ENCODE results near the gene MGAT5. TPM values are rescaled to one million over a fixed set of nuclear protein-coding genes. Genes with fewer than 3 reads are reported as not detected.
"Not testable (repeated sequence)": the region's sequence is repeated elsewhere in the genome, so short reads cannot be mapped to it uniquely, and the experiment has no call there.

The MGAT5 gene
- total RNA-seq, 1 donor from 2014 or later = 37.5 TPM

DNA sequence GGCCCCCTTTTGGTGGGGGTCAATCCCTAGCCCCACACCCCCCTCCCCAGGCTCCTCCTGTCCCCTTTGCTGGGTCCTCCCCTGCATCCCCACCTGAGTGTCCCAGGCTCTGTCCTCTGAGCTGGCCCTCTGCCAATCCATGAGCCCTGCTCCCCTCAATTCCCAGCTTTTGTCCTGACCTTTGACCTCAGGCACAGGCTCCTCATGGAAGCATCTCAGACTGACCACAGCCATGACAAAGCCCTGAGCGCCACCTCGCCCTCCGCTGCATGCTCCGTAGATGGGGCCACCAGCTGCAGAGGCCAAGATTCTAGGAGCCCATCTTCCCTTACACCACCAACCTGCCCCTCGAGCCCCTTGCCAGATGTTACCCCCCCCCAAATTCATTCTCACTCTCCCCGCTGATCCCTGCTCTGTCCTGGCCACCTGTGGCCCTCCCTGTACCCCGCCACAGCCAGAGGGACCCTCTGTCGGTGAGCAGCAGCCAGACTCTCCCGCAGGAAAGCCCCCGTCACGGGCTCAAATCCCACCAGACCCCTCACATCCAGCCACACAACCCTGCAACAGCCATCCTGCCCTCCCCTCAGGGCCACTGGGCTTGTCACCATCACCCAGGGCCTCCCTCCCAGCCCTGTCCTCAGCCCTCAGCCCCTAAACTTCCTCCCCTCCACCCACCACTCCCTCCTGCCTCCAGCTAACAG lies 206.0 kb downstream of the MGAT5 start:
- peak; percentile 69 for DNase-seq (ENCODE audit: low spot score)

DNA sequence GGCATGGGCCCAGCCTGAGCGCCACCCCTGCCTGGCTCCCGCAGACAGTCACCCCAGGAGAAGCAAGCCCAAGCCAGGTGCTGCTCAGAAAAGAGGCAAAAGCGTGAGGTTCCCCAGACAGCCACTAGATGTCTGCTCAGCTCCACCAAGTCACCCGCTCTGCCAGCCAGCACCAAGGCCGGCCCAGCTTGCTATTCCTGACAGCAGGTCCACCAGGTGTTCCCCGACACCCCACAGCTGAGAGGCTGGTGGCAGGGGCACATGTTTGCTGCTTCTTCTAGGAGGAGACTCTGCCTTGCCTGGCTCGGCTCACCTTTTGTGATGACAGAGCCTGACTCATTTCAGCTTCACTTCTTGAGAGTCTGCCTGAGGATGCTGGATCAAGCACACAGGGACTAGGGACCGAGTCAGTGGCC lies 206.7 kb downstream of the MGAT5 start:
- peak; percentile 89 for DNase-seq (ENCODE audit: low spot score)

DNA sequence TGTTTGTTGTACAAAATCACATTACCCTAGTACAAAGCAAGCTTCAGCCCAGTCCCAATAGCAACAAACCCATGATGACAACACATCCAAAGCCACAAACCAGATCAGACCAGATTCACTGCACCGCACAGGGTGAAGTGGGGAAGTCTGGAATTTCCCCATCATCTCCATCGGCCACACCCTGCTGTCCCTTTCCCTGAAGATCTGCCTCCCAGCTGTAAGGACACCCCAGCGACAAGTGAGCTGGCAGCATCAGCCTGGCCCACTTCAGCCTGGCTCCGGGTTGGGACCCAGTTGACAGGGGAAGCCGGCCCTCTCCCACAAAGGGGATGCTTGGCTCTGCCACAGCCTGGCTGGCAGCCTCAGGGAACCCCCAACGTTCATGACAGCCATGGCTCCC lies 207.6 kb downstream of the MGAT5 start:
- DNase-seq (ENCODE audit: low spot score) = peak; percentile 67

DNA sequence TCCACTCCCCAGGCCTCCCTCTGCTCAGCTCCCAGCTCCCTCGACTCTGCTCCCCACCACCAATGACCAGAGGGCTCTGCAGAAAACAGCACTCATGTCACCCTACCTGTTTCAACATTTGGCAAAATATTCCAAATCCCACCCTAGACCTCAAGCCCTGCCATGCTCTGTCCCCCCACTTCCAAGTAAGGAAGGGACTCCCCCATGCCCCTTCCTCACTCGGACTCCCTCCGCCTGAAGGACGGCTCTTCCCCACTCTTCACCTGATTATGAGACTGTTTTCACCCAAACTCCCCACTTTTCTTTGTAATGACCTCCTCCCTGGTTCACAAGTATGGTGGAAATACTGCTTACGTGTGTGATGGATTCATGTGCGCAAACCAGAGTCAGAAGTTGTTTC lies 208.4 kb downstream of the MGAT5 start:
- peak; percentile 65 for DNase-seq (ENCODE audit: low spot score)

DNA sequence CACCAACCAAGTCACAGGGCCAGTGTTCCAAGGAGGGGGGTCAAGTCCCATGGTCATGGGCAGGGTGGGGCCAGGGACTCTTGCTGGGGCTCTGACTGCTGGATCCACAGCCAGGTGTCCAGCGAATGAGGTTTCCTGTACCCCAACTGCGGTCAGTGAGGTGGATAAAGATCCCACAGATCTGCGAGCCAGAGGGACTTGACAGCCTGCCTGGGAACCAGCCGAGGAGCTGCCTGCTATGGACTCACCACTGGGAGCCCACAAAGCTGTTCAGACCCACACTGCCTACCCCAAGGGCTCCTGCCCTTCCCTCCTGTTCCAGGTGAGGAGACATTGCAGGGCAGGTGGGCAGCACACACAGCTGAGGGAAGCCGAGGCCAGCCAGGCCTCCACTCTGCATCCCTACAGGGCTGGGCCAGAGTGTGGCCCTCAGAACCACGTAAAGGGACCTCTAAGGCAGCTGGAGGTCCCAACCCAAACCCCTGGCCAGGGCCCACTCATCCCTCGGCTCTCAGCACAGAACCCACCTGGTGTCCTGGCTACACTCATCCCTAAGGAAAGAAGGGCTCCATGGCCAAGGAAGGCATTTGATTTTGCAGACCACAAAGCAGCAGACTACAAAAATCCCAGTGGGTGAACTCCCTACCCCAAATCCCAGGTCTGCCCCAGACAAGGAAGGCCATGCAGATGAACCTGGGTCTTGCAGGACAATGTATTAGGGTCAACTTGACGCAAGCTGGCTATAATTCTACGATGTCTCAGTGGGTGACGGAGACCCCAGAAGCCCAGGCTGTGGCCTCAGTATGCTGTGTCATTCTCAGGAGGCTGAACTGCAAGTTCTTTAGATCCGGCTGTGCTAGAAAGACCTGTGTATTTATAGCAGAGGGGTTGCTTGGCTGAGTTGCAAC lies 209.2 kb downstream of the MGAT5 start:
- peak; percentile 78 for DNase-seq (ENCODE audit: low spot score)

DNA sequence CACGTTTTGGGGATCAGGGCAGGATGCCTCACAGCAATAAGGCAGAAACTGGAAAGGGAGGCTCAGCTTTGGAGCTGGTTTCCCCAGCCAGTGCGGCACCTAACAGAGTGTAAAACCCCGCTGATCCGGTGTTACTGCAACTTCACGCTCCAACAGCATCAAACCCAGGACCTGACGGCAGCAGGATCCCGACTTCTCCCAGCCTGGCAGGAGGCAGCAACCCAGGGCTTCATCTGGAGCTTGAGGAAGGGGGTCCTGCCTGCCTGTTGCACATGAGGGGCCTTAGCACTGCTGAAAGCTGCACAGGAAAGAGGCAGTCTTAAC lies 209.8 kb downstream of the MGAT5 start:
- peak; percentile 77 for DNase-seq (ENCODE audit: low spot score)

DNA sequence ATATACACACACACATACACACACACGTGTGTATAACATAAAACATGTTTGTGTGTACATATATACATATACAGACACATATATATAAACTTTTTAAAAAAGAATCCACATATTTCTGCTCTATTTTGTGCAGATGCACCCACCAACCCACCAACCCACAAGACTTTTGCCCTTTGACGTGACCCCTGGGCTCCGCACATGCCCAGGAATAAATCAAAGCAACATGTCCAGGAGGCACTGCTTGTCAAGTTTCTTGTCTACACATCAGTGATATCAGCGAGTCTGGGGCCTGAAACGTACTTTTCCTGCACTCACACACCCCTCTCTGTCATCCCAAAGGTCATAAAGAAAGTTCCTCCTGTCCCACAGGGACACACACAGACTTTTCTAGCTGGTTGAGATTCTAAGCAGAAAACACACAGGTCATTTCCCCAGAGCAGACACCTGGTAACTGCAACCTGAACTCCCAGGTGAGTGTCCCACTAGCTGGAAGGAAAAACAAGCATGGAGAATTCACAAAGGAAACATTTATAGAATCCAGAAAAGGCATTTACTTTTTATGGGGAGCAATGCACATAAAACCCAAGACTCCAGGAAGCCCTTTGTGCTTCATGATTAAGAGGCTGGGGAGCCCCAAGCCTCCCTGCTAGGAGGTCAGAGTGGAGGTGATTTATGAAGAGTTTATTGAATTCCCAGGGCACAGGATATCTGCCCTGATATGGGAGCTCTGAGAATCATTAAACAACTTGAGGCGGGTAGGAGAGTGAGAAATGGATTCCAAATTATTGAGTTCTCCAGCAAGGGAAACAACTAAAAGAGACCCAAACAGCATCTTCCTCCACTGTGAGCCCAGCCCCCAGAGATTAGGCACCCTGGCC lies 211.6 kb downstream of the MGAT5 start:
- DNase-seq (ENCODE audit: low spot score) = peak; percentile 64

DNA sequence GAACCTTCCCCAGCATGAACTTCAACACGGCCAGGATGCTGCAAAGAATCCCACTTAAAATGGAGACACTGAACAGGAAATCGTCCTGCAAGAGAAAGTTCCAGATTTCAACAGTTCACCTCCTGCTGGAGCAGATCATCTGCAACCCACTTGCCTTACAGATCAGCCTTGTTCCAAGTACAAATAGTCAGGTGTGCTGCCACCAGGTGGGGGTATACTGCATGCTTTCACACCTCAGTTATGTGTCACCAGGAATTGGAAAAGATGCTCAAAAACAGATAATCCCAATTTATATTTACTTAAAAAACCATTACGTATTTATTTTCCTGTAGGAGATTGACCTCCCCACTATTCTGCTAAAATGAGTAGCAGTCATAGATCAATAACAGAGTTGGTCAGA lies 212.3 kb downstream of the MGAT5 start:
- DNase-seq (ENCODE audit: low spot score) = peak; percentile 30

DNA sequence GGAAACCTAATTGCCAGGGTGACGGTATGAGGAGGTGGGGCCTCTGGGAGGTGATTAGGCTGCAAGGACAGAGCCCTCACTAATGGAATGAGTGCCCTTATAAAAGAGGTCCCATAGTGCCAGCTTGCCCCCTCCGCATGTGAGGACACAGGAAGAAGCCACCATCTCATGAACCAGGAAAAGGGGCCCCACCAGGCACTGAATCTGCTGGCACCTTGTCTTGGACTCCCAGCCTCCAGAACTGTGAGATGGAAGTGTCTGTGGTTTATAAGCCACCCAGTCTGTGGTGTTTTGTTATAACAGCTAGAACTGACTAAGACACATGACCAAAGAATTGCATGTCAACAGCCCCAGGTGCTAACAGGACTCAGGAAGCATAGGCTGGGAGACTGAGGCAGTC lies 214.3 kb downstream of the MGAT5 start:
- no peak for DNase-seq (ENCODE audit: low spot score)

DNA sequence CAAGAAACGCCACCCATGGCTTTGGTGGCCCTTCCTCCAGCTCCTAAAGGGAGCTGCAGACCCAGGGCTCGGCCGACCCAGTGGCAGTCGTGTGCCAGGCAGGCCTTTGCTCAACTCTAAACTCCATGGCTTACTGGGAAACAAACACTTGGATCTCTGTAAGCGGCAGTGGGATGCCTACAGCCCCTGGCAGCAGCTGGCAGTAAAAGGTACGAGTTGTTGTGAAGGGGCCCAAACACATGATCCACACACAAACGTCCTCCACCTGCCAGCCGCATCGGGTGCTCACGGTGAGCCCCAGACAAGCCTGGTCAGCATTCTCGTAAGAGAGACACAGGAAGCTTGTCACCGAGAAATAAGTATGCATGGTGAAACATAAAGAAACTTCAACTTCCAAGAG lies 214.9 kb downstream of the MGAT5 start:
- no peak for DNase-seq (ENCODE audit: low spot score)

DNA sequence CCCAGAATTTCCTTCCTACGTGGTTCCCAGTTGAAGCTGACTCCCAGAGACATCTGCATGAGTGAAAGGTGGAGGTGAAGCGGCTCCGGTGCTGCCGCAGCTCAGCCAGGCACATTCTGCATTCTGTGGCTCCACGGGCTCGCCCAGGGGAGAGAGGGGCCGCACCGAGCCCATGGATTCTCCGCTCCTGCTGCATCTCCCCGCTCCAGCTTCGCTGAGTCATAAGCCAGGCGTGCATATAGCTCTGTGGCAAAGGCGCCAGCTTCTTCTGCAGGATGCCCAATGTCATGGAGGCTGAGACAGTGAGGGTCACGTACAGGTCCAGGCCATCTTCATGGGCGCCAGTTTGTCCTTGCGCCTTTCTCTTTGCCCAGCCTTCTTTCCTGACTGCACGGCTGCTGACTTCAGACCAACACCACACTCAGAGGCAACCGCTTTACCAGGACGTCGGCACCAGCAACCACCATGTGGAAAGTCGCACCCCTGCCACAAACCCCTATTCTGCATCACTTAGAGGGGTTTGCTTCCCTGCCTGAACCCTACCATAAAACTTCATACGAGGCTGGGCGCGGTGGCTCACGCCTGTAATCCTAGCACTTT lies 215.7 kb downstream of the MGAT5 start:
- DNase-seq (ENCODE audit: low spot score) = peak; percentile 35

DNA sequence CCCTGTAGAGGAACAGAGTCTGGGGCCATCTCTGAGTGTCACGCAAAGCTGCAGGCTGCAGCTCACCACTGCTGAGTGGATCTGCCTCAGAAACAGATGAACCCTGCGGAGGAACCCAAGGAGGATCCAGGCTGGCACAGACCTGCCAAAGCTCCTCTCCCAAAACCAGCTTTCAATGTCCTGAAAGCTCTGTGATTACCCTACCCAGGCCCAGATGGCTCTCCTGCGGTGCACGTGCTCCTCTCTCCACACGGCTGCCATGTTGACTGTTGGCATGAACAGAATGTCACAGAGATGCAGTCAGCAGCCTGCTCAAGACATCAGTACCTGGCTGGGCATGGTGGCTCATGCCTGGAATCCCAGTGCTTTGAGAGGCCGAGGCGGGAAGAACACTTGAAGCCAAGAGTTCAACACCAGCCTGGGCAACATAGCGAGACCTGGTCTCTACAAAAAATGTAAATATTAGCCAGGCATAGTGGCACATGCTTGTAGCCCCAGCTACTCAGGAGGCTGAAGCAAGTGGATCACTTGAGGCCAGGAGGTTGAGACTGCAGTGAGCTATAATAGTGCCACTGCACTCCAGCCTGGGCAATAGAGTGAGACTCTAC lies 216.8 kb downstream of the MGAT5 start:
- peak; percentile 51 for DNase-seq (ENCODE audit: low spot score)

DNA sequence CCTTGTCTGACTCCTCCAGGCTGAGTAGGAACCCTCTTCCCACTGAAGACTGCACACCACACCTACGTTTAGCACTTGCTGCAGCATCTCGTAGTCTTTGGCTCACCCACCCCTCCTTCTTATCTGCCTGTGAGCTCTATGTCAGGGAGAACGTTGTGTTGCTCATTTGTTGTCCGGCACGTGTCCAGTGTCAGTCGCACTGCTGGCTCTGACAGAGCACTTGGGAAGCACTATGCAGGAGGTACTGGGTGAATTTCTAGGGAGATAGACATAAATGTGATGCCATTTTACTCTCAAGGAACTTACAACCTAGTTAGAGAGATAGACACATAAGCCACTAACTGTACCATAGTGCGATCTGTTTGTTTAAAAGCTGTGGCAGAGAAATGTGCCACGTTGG lies 223.1 kb downstream of the MGAT5 start:
- not testable (repeated sequence) for DNase-seq (ENCODE audit: low spot score)

DNA sequence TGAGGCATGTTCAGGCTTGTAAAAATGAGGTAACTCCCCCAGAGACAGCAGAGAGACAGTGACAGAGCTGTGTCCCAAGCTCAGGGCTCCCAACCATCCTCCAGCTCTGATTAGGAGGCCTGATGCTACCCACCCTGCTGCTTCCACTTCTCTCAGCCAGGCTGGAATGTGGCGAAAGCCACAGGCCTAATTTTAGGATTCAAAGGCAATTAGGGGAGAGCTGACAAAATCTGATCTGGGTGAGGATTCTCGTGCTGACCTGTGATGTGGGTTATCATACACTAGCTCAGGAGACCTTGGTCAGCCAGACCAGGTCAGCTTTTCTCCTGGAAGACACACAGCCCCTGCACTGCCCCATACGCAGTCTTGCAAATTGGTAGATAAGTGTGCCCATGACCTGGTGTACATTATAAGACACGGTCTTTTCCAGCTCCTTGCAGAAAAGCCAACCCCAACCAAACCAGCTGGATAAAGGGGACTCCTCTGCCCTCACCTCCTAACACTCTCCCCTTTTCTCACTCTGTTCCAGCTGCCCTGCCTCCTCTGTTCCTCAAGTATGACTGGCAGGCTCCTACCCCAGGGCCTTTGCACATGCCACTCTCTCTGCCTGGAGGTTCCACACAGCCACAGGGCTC lies 225.9 kb downstream of the MGAT5 start:
- no peak for DNase-seq (ENCODE audit: low spot score)

DNA sequence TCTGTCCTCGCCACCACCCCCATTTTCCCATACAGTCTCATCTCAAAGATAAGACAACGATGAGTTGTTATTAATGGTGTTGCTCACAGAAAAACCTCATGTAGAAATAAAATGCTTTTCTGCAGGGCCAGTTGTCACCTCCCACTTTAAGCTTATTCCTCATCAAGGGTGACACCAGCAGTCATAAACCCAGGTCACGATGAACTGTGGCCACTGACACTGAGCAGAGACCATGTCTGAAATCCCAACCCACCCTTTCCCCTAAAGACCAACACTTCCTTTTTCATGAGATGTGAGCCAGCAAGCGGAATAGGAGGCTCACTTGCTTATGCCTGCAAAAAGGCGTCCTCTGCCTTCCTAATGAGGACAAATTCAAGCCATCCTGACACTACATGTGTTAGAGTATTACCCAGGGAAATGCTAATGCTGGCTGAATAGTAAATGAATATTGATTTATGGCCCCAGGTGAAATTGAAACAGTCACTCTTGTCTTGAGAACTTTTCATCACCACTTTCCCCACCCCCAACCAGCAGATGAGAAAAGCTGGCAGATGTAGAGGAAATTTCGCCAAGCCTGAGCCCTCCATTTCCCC lies 228.4 kb downstream of the MGAT5 start:
- DNase-seq (ENCODE audit: low spot score) = no peak

DNA sequence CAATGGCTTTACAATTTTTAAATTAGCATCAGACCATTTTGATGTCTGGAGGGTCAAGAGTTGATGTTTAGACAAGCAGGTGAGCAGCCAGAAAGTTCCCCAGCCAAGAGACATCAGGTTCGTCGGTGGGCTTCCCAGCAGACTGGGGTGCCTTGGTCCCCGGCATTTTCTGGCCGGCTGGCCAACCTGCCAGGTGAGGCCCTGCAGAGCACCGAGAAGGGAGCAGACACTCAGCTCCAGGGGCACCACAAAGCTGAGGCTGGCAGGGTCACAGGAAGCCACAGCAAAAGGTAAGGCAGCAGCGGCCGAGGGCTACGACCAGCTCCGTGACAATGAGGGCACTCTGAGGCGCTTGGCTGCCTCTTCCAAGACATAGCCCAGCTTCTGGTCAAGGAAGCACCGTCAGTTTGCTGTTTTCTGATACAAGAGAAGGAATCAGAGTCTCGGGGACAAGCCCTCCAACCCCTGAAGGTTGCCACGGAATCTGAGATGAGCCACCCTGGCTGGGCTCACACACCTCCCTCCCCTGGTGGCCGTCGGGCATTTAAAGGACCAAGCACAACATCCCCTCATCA lies 229.0 kb downstream of the MGAT5 start:
- no peak for DNase-seq (ENCODE audit: low spot score)

DNA sequence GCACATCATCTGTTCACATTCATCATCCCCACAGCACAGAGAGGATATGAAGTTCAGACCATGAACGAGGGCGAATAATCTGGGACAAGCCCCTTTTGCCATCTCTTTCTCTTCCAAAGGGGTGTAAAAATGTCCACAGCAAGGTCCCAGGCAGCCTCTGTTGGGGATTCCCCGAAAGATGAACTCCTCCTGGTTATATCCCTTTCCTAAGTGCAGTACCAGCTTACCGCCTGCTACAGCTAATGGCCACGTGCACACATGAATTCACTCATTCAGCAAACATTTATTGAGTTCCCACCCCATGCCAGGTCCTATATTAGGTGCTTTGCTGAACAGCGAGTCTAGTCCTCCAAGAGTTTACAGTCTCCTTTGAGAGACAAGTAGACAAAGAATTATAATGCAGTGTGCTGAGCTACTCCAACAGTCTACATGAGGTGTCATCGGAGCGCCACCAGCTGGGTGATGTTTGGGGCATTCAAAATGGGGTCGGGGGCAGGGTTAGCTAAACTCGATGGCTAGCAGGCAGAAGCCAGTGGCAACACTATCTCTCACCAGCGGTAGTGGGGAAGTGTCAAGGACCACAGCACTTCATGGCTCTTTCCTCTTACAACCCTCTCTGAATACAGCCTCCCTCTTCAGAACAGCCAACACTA lies 236.0 kb downstream of the MGAT5 start:
- DNase-seq (ENCODE audit: low spot score) = no peak

DNA sequence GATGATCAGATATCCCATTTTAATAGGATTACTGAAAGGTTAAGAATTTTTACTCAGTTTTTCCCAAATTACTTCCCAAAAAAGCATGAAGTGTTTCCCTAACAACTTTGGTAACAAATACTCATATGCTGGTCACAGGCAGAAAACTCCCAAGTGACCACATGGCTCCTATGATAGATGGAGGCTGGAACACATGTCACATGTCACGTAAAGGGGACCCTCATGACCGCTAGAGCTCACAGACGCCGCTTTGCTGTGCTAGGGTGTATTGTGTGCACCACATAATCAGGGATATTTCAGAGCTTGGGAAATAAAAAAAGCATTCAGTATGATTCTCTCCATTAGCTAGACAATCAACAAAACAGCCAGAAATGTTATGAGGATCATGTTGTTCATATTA lies 236.7 kb downstream of the MGAT5 start:
- DNase-seq (ENCODE audit: low spot score) = no peak

DNA sequence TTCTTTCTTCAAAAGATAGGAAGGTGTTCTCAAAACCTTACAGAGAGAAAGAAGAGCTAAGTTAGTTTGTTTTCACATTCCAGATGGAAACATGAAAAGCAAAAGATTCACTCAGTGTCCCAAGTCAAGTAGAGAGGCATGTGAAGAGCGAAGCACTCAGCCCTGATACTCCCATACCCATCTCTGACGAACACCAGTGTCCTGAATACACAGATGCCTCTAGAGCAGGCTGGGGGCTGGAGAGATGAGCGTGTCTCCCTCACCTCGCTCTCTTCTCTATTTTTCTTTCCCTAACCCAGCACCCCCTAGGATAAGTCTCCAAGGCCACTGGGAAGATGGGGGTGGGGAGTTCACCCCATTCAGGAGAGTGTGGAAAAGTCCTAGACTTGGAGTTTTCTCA lies 237.2 kb downstream of the MGAT5 start:
- DNase-seq (ENCODE audit: low spot score) = no peak
